Measurements from ENCODE around the gene RERE.

The RERE gene

GRCh38 chr1:8497210-8497819 is 320.1 kb downstream of the RERE start:
- no peak for FAIRE-seq

DNA sequence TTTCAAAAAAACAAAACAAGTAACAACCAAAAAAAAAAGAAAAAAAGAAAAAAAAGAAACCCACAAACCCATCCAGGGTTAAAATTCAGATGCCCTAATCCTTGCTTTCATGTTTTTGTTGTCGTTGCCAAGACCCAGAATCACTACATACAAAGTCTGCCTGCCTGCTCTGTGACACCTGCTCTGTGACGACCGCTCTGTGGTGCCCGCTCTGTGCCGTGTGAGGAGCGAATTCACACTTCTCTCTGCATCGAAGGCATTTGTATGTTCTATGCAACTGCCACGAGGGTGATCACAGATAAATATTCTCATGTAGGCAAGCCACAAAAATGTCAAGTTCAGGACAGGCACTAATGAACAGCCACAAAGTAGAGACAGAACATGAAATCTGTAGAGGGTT is 321.0 kb downstream of the RERE start:
- FAIRE-seq, result no peak

- no peak for FAIRE-seq
Measured at GRCh38 chr1:8495928-8496401, 321.5 kb downstream of the RERE start.

GRCh38 chr1:8494681-8495080 is 322.8 kb downstream of the RERE start:
- no peak for FAIRE-seq

GRCh38 chr1:8493916-8494540 is 323.4 kb downstream of the RERE start:
- no peak for FAIRE-seq

DNA sequence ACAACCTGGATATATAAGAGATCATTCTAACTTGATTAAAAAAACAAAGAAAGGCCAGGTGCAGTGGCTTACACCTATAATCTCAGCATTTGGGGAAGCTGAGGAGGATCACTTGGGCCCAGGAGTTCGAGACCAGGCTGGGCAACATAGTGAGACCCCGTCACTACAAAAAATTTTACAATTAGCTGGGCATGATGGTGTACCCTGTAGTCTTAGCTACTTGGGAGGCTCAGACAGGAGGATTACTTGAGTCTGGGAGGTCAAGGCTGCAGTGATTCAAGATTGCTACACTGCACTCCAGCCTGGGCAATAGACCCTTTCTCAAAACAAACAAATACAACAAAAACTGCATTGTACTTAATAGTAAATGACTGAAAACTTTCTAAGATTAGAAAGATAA is 330.2 kb downstream of the RERE start:
- FAIRE-seq, result no peak

DNA sequence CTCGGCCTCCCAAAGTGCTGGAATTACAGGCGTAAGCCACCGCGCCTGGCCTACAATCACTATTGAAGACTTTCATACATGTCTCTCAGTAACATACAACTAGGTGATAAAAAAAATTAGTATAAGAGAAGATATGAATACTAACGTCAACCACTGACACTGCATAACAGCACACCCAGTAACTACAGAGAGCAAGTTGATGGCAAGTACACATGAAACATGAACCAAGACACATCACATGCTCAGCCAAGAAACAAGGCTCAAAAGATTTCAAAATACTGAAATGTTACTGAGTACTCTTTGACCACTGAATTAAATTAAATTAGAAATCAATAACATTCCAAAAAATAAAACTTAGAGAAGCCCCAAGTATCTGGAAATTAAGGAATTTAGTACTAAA is 331.4 kb downstream of the RERE start:
- FAIRE-seq, result no peak

GRCh38 chr1:8483586-8483985 is 333.9 kb downstream of the RERE start:
- no peak for FAIRE-seq

GRCh38 chr1:8482979-8483381 is 334.5 kb downstream of the RERE start:
- no peak for FAIRE-seq

- FAIRE-seq, result no peak
Measured at GRCh38 chr1:8481650-8482380, 335.6 kb downstream of the RERE start.

GRCh38 chr1:8478566-8478965 is 338.9 kb downstream of the RERE start:
- no peak for FAIRE-seq

DNA sequence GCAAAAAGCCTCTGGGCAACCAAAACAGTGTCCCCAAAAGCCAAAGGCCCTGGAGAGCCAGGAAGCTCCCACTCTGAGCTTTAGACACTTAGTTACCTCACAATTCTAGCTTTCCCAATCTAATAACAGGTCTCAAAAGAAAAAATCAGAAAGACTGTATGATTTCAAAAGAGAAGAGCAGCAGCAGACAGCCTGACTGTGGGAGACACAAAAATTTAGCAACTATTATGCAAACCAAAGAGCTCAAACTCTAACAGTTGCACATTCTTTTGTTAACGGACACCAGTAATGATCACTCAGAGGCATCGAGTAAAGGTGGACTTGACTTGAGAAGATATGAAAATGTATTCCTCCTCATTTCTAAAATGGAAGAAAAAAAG is 339.5 kb downstream of the RERE start:
- no peak for FAIRE-seq

- no peak for FAIRE-seq
Measured at GRCh38 chr1:8477166-8477982, 340.1 kb downstream of the RERE start.

GRCh38 chr1:8476006-8476405 is 341.4 kb downstream of the RERE start:
- no peak for FAIRE-seq

DNA sequence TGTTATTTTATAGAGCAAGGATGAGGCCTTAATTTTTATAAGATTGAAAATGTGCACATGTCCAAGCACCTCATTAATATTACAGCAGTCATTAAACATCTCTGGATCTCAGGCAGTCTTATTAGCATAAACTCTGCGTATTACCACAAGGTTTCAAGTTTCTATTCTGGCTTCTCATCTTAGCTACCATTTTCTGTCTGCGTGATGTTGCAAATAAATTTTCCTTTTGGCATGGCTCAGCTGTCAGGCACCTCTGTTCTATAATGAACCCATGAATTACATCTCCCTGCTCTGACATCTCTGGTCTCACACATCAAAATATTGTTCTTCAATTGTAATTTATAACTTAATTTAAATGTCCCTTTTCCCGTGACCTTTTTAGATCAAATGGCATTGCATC is 343.1 kb downstream of the RERE start:
- FAIRE-seq, result no peak

DNA sequence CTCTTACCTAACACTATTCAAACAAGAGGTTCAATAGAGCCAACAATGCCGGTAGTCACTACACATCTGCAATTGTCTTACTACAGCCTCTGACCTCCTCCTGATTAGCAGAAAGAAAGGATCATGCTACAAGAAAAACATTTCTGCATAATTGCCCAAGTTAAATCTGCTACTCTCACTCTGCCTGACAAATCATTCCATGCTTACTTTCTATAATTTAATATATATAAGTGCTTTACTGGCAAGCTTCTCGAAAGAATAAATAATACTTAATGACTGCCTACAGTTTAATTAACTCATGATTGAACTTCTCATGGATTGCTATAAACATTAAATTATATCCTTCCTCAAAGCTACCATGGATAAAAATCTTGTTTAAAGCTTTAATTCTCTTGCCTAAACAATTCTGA is 343.5 kb downstream of the RERE start:
- no peak for FAIRE-seq

DNA sequence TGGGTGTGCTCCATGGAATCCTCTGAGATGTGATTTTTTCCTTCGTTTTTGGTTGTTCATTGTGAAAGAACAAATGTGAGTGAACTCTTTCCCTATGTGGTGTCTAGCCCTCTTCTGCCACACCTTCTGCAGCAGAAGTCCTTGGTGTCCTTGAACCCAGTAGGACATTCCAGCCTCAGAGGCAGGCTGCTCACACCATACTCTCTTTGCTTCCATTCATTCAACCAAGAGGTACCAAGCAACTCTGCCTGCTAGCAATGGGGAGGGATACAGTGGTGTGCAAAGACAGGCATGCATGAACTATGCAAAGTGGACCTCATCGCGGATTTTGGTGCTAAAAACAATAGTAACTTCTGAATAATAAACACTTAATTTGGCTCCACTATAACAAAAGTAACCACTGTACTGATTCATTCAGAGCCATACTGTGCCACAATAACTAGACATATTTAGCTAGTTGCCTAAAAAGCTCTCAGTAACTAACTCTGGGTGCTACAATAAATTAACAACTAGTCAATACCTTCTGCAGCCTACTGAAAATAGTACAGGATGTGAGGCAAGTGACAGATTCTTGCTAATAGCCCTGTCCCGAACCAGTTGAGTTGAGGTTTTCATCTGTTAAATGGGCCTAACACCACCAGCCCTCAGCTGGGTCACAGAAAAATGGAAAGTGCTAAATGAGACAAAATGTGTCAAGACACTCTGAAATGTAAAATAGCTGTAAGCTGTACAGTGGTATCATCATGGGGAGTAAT is 344.1 kb downstream of the RERE start:
- FAIRE-seq, result no peak

GRCh38 chr1:8472668-8473067 is 344.8 kb downstream of the RERE start:
- FAIRE-seq, result no peak

GRCh38 chr1:8471451-8471850 is 346.0 kb downstream of the RERE start:
- FAIRE-seq, result no peak

DNA sequence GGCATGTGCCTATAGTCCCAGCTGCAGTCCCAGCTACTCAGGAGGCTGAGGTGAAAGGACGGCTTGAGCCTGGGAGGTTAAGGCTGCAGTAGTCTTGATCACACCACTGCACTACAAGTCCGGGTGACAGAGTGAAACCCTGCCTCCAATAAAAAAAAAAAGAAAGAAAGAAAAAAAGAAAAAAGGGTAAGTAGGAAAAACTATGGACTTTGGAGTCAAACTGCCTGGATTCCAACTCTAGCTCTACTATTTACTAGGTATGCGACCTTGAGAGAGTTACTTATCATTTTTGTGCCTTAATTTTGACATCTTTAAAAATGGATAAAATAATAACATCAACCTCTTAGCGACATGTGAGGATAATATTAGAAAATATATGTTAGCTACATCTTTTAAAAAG is 348.7 kb downstream of the RERE start:
- no peak for FAIRE-seq

DNA sequence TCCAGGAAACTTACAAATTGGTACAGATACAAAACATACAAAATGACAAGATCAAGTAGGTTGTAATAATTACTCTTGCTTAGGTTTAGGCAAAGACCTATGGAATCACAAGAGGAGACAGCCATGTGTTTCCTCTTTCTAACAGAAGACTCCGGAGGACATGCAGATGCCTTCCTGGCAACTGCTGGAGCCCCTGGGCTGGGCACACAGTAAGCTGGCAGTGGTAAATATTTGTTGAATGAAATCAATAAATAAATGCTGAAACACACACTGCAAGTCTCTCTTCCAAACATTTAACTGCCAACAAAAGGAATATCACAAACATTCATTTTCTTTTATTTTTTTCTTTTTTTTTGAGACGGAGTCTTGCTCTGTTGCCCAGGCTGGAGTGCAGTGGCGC is 350.1 kb downstream of the RERE start:
- no peak for FAIRE-seq

DNA sequence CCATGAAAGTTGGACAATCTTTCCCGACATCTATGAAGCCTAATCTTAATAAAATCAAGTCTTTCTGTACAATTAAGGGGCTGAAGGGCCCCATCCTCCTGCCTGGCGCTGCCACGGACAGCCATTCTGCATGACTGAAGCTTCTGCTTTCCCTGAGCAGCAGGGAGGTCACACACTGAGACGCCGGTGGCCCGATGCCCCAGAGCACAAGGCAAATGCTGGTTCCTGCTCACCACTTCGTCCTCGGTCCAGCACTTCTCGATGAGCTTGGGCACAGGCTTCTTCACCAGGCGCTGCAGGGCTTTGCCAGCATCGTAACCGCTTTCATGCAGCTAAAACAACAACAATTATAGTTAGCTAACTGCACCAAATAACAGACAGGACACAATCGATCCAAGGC is 351.7 kb downstream of the RERE start:
- FAIRE-seq, result no peak

DNA sequence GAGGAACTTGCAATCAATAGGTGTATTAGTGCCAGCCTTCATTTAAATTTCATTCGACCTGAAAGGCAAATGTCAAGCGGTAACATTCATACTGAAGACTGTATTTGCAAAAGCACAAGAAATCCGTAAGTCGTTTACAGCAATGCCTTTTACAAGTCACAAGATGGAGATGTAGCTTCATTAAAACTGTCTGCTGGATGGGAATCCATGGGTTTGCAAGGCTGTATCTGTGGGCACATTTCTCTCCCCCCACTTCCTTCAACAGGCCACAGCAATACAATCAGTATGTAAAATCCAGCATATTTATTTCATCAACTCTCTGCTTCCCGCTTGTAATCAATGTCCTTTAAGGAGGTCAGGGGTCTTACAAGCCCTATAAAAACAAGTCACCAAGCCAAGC is 352.4 kb downstream of the RERE start:
- no peak for FAIRE-seq

Data from colon (tissue), 2 donors.